Glomerular endothelial cell (primary cell): ENCODE results near the gene CPOX. TPM values are rescaled to one million over a fixed set of nuclear protein-coding genes. Genes with fewer than 3 reads are reported as not detected.
A peak's percentile ranks its signal among the peaks of the same experiment; 100 is the strongest.
"Not testable (repeated sequence)": the region's sequence is repeated elsewhere in the genome, so short reads cannot be mapped to it uniquely, and the experiment has no call there.

Experiments
- DNase-seq: peaks from one replicate; pipeline ENCODE4 v3.0.0-alpha.2; 2011; ENCODE audit warnings: low read depth, low spot score; ENCODE audit errors: extremely low read depth
- total RNA-seq: library from RNA; depleted of rRNA; stranded (reverse); fragments of >200 nt; gene quantifications from 2 replicates; pipeline ENCODE4 v1.2.3, GENCODE V29; 2015

Gene CPOX
- total RNA-seq = 27.2 and 29.6 TPM in 2 replicates

- no peak for DNase-seq
These were observed at the start of gene CPOX for GRCh38 chr3:98593046-98593936. CPOX (minus strand) TSS chr3:98593611; CDS start chr3:98593504, 107 bp downstream.

GRCh38 chr3:98642769-98643168 is 49.4 kb upstream of the CPOX start:
- DNase-seq = not testable (repeated sequence)

- DNase-seq = not testable (repeated sequence)
These were observed 48.3 kb upstream of the CPOX start for GRCh38 chr3:98641756-98642155.

GRCh38 chr3:98638515-98638914 is 45.1 kb upstream of the CPOX start:
- DNase-seq = not testable (repeated sequence)

- no peak for DNase-seq
These were observed 37.0 kb upstream of the CPOX start for GRCh38 chr3:98630416-98630815.

- no peak for DNase-seq
These were observed 34.9 kb upstream of the CPOX start for GRCh38 chr3:98628317-98628716.

GRCh38 chr3:98626151-98626550 is 32.7 kb upstream of the CPOX start:
- no peak for DNase-seq

GRCh38 chr3:98623572-98624280 is 30.3 kb upstream of the CPOX start:
- DNase-seq = no peak

- no peak for DNase-seq
These were observed 24.4 kb upstream of the CPOX start for GRCh38 chr3:98617841-98618240.

GRCh38 chr3:98613616-98614015 is 20.2 kb upstream of the CPOX start:
- DNase-seq = no peak

GRCh38 chr3:98612996-98613517 is 19.6 kb upstream of the CPOX start:
- no peak for DNase-seq

- DNase-seq = no peak
These were observed 19.2 kb upstream of the CPOX start for GRCh38 chr3:98612587-98612986.

- DNase-seq = no peak
These were observed 14.6 kb upstream of the CPOX start for GRCh38 chr3:98608029-98608428.

- no peak for DNase-seq
These were observed 10.2 kb upstream of the CPOX start for GRCh38 chr3:98603580-98603979.

- peak; percentile 41 for DNase-seq
These were observed 8.8 kb upstream of the CPOX start for GRCh38 chr3:98602078-98602678.

- no peak for DNase-seq
These were observed 7.8 kb upstream of the CPOX start for GRCh38 chr3:98601180-98601579.

- DNase-seq = no peak
These were observed 7.1 kb upstream of the CPOX start for GRCh38 chr3:98600412-98601095.

GRCh38 chr3:98599647-98600411 is 6.4 kb upstream of the CPOX start:
- no peak for DNase-seq

- DNase-seq = no peak
These were observed 5.1 kb upstream of the CPOX start for GRCh38 chr3:98598492-98598891.
